AML-193 (cell line): ENCODE measurements around the gene ABI3BP.
A peak's percentile ranks its signal among the peaks of the same experiment; 100 is the strongest.

ENCODE experiments used
- DNase-seq, 2 experiments: peaks; one replicate each; lab custom pipeline; 2025; lab: John Stamatoyannopoulos, UW

ABI3BP gene

GRCh38 chr3:100725935-100726513, 267.2 kb downstream of the ABI3BP start:
- no peak for DNase-seq

- no peak for DNase-seq
Measured at GRCh38 chr3:100720426-100720825, 272.8 kb downstream of the ABI3BP start.

- no peak for DNase-seq
Measured at GRCh38 chr3:100719136-100719535, 274.1 kb downstream of the ABI3BP start.

GRCh38 chr3:100717637-100718487, 275.4 kb downstream of the ABI3BP start:
- DNase-seq, result no peak

GRCh38 chr3:100717063-100717462, 276.2 kb downstream of the ABI3BP start:
- no peak for DNase-seq

GRCh38 chr3:100715176-100715575, 278.0 kb downstream of the ABI3BP start:
- DNase-seq, result no peak

GRCh38 chr3:100710261-100710968, 282.8 kb downstream of the ABI3BP start:
- DNase-seq, result peak; percentile 80 to 87

- DNase-seq, result no peak
Measured at GRCh38 chr3:100709842-100710260, 283.4 kb downstream of the ABI3BP start.

- DNase-seq, result peak; percentile 99
Measured at GRCh38 chr3:100708989-100709841, 284.0 kb downstream of the ABI3BP start, which contains the start of gene TFG. TFG (plus strand) TSS chr3:100709494; CDS start chr3:100713686, 4,192 bp downstream.

GRCh38 chr3:100708644-100708988, 284.6 kb downstream of the ABI3BP start:
- no peak for DNase-seq

- DNase-seq, result no peak
Measured at GRCh38 chr3:100706365-100706764, 286.9 kb downstream of the ABI3BP start.

GRCh38 chr3:100703865-100704264, 289.4 kb downstream of the ABI3BP start:
- no peak for DNase-seq

GRCh38 chr3:100702980-100703345, 290.3 kb downstream of the ABI3BP start:
- DNase-seq, result no peak

- DNase-seq, result no peak
Measured at GRCh38 chr3:100702082-100702979, 290.9 kb downstream of the ABI3BP start.

- DNase-seq, result no peak
Measured at GRCh38 chr3:100700708-100701107, 292.5 kb downstream of the ABI3BP start.
